ENCODE measurements around the gene CD19.
"Not testable (repeated sequence)": the region's sequence is repeated elsewhere in the genome, so short reads cannot be mapped to it uniquely, and the experiment has no call there.

Gene CD19

DNA sequence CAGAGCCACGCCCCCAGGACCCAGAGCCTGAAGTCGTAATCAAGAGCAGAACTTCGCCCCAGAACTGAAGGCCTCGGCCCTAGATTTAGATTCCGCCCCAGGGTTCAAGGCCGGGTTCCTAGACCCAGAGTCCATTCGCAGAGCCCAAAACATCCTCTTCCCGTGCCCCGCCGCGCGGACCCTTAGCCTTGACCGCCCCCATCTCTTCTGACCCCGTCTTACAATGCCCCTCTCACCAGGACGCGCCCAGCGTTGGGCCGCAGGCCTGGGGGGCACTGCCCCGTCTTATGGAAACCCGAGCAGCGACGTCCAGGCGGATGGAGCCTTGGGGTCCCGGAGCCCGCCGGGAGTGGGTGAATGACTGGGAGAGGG, 5.0 kb downstream of the CD19 start:
- TF ChIP-seq, protein P1, sequence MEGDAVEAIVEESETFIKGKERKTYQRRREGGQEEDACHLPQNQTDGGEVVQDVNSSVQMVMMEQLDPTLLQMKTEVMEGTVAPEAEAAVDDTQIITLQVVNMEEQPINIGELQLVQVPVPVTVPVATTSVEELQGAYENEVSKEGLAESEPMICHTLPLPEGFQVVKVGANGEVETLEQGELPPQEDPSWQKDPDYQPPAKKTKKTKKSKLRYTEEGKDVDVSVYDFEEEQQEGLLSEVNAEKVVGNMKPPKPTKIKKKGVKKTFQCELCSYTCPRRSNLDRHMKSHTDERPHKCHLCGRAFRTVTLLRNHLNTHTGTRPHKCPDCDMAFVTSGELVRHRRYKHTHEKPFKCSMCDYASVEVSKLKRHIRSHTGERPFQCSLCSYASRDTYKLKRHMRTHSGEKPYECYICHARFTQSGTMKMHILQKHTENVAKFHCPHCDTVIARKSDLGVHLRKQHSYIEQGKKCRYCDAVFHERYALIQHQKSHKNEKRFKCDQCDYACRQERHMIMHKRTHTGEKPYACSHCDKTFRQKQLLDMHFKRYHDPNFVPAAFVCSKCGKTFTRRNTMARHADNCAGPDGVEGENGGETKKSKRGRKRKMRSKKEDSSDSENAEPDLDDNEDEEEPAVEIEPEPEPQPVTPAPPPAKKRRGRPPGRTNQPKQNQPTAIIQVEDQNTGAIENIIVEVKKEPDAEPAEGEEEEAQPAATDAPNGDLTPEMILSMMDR (IDR thresholded peaks at IDR 0.05) = no peak
- H3K4me3 ChIP-seq = peak overlapping the region; percentile 42

DNA sequence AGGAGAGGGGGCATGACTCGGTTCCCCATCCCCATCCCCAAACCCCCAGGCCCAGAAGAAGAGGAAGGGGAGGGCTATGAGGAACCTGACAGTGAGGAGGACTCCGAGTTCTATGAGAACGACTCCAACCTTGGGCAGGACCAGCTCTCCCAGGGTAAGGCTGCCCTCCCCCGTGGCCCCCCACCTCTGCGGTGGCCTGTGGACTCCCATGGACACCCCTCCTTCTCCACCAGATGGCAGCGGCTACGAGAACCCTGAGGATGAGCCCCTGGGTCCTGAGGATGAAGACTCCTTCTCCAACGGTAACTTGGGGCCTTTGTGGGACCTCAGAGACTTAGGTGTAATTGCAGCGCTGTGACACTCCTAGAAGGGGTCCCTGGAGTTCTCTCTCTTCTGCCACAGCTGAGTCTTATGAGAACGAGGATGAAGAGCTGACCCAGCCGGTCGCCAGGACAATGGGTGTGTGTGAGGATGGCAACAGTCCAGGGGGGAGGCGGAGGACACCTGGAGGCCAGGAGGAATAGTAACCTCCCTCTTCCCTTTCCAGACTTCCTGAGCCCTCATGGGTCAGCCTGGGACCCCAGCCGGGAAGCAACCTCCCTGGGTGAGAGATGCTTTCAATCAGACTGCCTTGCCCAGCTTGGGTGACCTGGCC, 5.6 kb downstream of the CD19 start:
- H3K4me3 ChIP-seq = no peak overlapping the region
- H3K27ac ChIP-seq = no peak overlapping the region
- DNase-seq (ENCODE audit: low spot score) = no peak
- TF ChIP-seq, protein P1 (IDR thresholded peaks at IDR 0.05) = no peak

More for the DNA sequence above, 5.0 kb downstream of the CD19 start:
- no peak for DNase-seq (ENCODE audit: low spot score)
- H3K27ac ChIP-seq = no peak overlapping the region

DNA sequence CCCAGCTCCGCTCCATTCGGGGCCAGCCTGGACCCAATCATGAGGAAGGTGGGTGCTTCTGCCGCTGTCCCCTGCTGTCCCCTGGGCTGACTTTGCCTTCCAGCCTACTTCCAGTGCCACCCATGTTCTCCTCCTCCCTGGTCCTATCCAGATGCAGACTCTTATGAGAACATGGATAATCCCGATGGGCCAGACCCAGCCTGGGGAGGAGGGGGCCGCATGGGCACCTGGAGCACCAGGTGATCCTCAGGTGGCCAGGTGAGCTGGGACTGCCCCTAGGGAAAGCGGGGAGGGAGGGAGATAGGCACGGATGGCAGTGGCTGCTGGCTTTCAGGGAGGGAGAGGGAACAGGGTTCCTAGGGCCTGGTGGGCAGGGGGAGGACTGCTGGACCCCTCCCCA, 7.0 kb downstream of the CD19 start:
- Histone ChIP-seq H3K4me3 (no peak overlapping the region), H3K27ac (no peak overlapping the region)
- DNase-seq (ENCODE audit: low spot score) = no peak
- TF ChIP-seq, protein P1 (IDR thresholded peaks at IDR 0.05) = no peak

DNA sequence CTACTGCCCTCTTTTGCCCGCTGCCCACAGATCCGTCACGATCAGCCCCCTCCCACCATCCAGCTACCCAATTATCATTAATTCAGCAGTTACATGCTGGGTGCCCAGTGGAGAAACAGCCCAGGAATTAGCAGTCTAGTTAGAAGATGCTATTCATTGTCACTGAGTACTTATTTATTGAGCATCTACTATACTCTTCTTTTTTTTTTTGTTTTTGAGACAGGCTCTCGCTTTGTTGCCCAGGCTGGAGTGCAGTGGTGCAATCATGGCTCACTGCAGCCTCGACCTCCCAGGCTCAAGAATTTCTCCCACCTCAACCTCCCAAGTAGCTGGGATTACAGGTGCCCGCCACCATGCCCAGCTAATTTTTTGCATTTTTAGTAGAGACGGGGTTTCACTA, 8.1 kb downstream of the CD19 start:
- not testable (repeated sequence) for H3K27ac ChIP-seq; DNase-seq (ENCODE audit: low spot score); H3K4me3 ChIP-seq

DNA sequence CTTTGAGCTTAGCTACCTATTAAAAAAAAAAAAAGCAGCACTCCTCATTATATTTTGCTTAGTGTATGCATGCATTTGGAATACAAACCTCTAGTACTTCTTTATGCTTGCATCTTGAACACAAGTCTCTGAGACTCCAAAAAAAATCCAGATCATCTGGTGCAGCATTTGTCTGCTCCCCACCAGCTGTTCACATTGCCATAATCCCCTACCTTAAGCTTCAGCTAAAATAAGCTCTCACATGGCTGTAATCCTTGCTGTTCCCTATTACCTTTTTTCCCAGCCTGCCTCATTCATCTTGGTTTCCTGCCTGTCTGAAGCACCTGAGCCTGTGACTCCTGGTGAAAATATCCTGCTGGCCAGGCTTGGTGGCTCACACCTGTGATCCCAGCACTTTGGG, 11.5 kb downstream of the CD19 start:
- H3K4me3 ChIP-seq = no peak overlapping the region
- DNase-seq (ENCODE audit: low spot score) = no peak
- no peak overlapping the region for H3K27ac ChIP-seq
- TF ChIP-seq, protein P1 (IDR thresholded peaks at IDR 0.05) = no peak

DNA sequence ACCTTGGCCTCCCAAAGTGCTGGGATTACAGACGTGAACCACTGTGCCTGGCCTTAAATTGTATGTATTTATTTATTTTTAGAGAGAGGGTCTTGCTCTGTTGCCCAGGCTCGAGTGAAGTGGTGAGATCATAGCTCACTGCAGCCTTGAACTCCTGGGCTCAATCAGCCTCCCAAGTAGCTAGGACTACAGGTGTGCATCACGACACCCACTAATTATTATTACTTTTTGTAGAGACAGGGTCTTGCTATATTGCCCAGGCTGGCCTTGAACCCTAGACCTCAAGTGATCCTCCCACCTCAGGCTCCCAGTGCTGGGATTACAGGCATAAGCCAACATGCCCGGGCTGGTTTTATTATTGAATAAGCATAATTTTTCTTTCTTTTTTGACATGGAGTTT, 14.9 kb downstream of the CD19 start:
- Histone ChIP-seq H3K27ac (no peak overlapping the region), H3K4me3 (no peak overlapping the region)
- TF ChIP-seq, protein P1 (IDR thresholded peaks at IDR 0.05) = no peak
- DNase-seq (ENCODE audit: low spot score) = no peak

DNA sequence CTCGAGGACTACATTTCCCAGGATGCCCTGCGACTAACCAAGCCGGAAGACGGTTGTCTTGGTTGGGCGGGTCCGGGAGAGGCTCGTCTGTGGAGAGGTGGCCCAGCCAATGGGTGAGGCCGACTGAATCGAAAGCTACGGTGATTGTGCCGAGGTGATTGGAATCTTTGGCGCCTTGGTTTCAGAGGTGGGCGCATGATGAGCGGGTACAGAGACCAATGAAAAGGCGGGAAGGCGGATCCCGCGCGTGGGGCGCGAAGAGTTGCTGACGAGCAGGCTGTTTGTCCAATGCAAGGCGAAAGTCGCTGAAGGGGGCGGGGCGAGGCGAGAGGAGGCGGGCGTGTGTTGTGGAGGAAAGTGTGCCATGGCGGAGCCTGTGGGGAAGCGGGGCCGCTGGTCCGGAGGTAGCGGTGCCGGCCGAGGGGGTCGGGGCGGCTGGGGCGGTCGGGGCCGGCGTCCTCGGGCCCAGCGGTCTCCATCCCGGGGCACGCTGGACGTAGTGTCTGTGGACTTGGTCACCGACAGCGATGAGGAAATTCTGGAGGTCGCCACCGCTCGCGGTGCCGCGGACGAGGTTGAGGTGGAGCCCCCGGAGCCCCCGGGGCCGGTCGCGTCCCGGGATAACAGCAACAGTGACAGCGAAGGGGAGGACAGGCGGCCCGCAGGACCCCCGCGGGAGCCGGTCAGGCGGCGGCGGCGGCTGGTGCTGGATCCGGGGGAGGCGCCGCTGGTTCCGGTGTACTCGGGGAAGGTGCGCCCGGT, 19.1 kb downstream of the CD19 start, which contains the start of gene NFATC2IP:
Gene NFATC2IP, plus strand, starts transcription at position 290 of the 762 bp plus-strand sequence. Its CDS starts 75 bp downstream, at position 365.
- peak; percentile 100 for DNase-seq (ENCODE audit: low spot score)
- Histone ChIP-seq H3K4me3 (peak within 1 kb of the TSS; percentile 96), H3K27ac (peak within 1 kb of the TSS; percentile 77 to 92)
- TF ChIP-seq, protein P1 (IDR thresholded peaks at IDR 0.05) = no peak

Data from coronary artery (tissue), 2 donors.